ENCODE results near the gene ZNF462. TPM values are rescaled to one million over a fixed set of nuclear protein-coding genes. Genes with fewer than 3 reads are reported as not detected.

Gene ZNF462
- total RNA-seq, 4 donors from 2014 or later, result 24.5 to 38.6 (median 34.6) TPM

DNA sequence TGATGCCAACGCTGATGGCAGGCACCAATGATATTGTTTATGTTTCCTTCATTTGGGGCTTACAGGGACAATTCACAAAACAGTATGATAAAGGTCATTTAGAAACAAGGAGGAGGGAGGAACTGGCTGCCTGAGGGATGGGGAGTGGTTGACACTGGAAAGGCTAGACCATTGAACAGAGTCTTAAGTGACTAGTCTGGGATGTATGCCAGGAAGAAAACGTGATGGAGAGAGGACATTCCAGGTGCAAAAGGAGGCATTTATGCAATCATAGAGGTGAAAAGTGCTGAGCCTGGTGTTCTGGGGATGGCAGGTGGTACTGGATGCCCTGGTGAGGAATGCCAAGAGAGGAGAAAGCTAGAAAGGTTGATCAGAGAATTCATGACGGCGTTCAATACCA lies 153.4 kb downstream of the ZNF462 start:
- Histone ChIP-seq H3K9me3 (no peaks in the 10 kb centered on the region), H3K36me3 (peaks cover under 1 to 8% (median 4%) of the 10 kb centered on the region in 4 donors), H3K27me3 (no peaks in the 10 kb centered on the region), H3K27ac (replicated peaks in 1 of 4) (no peak overlapping the region), H3K4me3 (no peak overlapping the region), H3K4me1 (peaks cover 12 to 32% (median 27%) of the 10 kb centered on the region in 4 donors)
- intact Hi-C loops (cut with DNase I), result no loop called here
- no peak for DNase-seq (ENCODE audit: extremely low spot score)
- no peak for TF ChIP-seq CTCF (IDR thresholded peaks at IDR 0.05)
- no peak for TF ChIP-seq POLR2A (IDR thresholded peaks at IDR 0.05; ENCODE audit: low read depth)
- no peak for TF ChIP-seq POLR2AphosphoS5 (IDR thresholded peaks at IDR 0.05)
- TF ChIP-seq EP300 (IDR thresholded peaks at IDR 0.05), result no peak
- WGBS, result 79% methylated on average over 4 of the region's 4 CpGs

DNA sequence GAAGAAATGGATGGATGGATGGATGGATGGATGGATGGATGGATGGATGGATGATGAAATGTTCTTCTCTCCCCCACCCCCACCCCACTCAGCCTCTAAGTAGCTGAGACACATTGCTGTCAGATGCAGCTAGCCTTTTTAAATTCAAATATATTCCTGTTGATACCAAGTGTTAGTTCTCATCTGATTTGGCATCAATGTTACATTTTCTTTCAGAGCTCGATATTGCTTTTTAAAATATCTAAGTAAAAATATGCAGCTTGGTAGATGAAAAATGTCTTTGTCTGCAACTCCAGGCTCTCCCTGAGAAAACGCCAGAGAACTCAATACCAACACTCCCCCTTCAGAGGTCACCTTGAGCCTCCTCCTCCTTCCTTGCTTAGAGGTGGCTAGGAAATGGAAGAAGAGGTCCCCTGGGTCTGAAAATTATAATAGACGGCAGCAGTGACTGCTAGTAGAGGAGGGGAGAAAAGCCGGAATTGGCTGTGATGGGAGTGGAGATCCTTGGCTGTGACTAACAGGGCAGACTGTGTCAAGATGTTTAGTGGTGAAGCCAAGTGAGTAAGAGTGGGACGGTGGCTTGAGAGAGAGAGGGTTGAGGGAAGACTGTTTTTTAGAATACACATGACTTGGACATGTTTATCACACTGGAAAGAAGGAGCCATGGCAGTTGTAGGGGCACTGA lies 156.0 kb downstream of the ZNF462 start:
- TF ChIP-seq CTCF (IDR thresholded peaks at IDR 0.05) (no peak), POLR2A (IDR thresholded peaks at IDR 0.05; ENCODE audit: low read depth) (no peak), POLR2AphosphoS5 (IDR thresholded peaks at IDR 0.05) (no peak), EP300 (IDR thresholded peaks at IDR 0.05) (no peak)
- peaks cover 12 to 32% (median 27%) of the 10 kb centered on the region in 4 donors for H3K4me1 ChIP-seq
- intact Hi-C loops (cut with DNase I), result no loop called here
- DNase-seq (ENCODE audit: extremely low spot score), result peak; percentile 75
- 21% methylated on average over 5 of the region's 5 CpGs for WGBS
- no peaks in the 10 kb centered on the region for H3K9me3 ChIP-seq
- peak overlapping the region; percentile 60 to 71 (median 68) for H3K27ac ChIP-seq (replicated peaks in 1 of 4)
- no peaks in the 10 kb centered on the region for H3K36me3 ChIP-seq
- no peak overlapping the region for H3K4me3 ChIP-seq
- no peaks in the 10 kb centered on the region for H3K27me3 ChIP-seq

DNA sequence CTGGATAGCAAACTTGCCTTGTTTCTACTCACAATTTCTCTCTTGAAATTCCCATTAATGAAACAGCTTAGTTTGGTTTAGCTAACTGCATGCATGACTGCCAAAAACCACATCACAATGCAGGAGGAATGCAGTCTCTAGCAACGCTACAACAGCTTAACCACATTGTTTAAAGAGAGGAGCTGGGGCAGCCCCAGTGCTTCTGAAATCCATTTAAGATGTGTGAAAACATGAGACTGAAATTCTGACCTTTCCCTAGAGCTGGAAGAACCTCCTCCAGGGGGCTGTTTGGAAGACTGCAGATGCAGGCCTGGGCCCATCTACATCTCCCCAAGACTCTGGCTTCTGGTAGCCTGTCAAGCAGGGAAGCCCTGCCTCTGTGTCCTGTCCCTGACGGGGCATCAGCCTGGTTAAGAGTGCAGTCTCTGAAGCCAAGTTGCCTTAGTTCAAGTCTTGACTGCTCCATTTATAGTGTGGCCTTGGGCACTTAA lies 157.1 kb downstream of the ZNF462 start:
- Histone ChIP-seq H3K27ac (replicated peaks in 1 of 4) (peak overlapping the region; percentile 60 to 71 (median 68)), H3K4me3 (no peak overlapping the region), H3K36me3 (no peaks in the 10 kb centered on the region), H3K9me3 (no peaks in the 10 kb centered on the region), H3K27me3 (no peaks in the 10 kb centered on the region), H3K4me1 (peaks cover 12 to 32% (median 27%) of the 10 kb centered on the region in 4 donors)
- DNase-seq (ENCODE audit: extremely low spot score), result peak; percentile 88
- TF ChIP-seq CTCF (IDR thresholded peaks at IDR 0.05), result no peak
- TF ChIP-seq POLR2AphosphoS5 (IDR thresholded peaks at IDR 0.05), result peak; percentile 27 to 49
- 64% methylated on average over 2 of the region's 2 CpGs for WGBS
- intact Hi-C loops (cut with DNase I), result loop anchor here (10.0 kb wide), 2 partner anchors 155 kb away; partner anchors contain the start of gene ZNF462

- Histone ChIP-seq H3K9me3 (no peaks in the 10 kb centered on the region), H3K4me1 (peaks cover 10 to 18% (median 17%) of the 10 kb centered on the region in 4 donors), H3K27me3 (no peaks in the 10 kb centered on the region), H3K27ac (replicated peaks in 1 of 4) (no peak overlapping the region), H3K36me3 (no peaks in the 10 kb centered on the region), H3K4me3 (no peak overlapping the region)
- no peak for DNase-seq (ENCODE audit: extremely low spot score)
- TF ChIP-seq EP300 (IDR thresholded peaks at IDR 0.05) (no peak), CTCF (IDR thresholded peaks at IDR 0.05) (no peak), POLR2A (IDR thresholded peaks at IDR 0.05; ENCODE audit: low read depth) (no peak), POLR2AphosphoS5 (IDR thresholded peaks at IDR 0.05) (no peak)
- WGBS, result 67% methylated on average over 2 of the region's 2 CpGs
- intact Hi-C loops (cut with DNase I), result loop anchor here (10.0 kb wide), 2 partner anchors 151 to 159 kb away; partner anchors contain the start of gene ZNF462
Observed at GRCh38 chr9:107024193-107024592, 161.2 kb downstream of the ZNF462 start.

All from esophagus muscularis mucosa (tissue), 4 donors.